ENCODE measurements around the gene NFATC2.
"Not testable (repeated sequence)": the region's sequence is repeated elsewhere in the genome, so short reads cannot be mapped to it uniquely, and the experiment has no call there.

NFATC2 gene

DNA sequence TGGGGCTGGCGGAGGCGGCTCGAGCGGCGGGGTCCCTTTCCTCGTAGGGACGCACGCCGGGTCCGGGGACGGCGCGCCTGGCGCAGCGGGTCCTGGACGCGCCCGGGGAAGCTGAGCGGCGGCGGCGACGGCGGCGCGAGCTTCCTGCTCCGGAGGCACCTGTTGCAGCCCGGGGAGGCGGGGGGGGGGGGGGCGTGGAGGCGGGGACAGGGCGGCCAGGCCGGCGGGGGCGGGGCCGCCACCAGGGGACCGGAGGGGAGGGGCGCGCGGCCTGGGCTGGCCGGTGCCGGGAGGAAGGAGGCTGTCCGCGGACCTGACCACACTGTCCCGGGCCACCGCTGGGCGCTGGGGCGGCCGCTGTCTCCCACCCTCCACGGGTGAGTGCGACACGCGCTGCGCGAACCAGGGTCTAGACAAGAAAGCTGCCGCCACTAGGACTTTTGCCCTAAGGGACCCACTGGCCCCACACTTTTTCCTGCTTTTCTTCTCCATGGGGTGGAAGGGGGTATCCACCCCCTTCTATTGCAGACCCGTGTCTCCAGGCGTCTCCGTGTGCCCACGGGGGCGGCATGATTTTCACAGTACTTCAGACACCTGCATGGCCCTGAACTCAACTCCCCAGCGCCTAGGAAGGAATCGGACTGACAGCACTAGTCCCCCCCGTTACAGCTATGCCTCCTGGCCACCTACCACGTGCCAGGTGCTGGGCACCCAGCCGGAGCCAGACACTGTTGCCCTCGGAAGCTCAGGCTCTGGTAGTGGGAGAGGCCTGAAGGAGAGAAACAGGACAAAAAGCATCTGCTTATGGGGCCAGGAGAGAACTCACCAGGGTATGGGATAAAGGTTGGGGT, at the start of gene NFATC2:
Gene NFATC2 (minus strand): TSS at position 149 of the 851 bp plus-strand sequence. CDS start 220 bp downstream, outside the sequence.
- no peak for DNase-seq

DNA sequence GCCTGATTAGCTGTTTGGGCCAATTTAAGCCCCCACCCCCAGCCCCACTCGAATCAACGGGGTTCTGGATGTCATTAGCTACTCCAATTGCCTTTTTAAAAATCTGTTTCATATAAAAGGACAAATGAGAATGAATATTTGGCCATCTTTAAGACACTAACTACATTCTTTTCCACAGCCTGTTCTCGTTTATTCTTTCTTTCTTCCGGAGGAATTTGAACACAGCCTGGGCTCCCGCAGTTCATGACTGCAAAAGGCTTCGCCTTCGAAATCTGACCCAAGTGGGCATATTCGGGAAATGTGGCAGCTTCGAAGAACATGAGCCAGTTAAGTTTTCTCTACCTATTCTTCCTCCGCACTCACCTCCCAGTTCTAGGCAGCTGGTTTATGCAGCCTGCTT, 49.4 kb upstream of the NFATC2 start:
- no peak for DNase-seq

GRCh38 chr20:51588762-51589161, 46.2 kb upstream of the NFATC2 start:
- no peak for DNase-seq

DNA sequence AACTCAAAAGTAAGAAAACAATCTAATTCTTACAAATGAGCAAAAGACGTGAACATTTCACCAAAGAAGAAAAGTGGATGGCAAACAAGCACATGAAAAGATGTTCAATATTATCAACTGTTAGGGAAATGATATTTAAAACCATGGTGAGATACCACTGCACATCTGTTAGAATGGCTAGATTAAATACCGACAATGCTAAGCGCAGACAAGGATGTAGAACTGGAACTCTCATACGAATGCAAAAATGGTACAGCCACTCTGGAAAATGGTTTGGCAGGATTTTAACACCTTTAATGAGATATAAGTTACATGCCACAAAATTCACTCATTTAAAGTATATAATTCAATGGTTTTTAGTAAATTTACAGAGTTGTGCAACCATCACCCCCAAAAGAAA, 44.6 kb upstream of the NFATC2 start:
- no peak for DNase-seq

DNA sequence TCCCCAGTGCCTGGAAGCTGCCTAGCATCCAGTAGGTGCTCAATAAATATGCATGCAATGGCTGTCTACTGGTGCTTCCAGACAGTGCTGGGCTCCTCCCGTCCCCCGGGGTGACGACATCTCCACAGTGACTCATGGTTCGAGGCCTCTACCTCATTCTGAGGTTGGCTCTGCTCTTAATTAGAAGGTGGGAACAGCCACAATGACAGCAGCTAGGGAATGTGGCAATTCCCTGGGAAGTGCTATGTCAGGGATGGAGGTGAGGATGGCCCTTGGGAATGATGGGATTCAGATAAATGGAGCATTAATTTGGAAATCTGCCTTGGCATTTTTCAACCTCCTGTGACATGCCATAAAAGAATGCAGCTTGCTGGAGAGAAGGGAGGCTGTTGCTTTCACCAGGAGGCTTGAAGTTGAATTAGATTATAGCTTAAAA, 43.5 kb upstream of the NFATC2 start:
- no peak for DNase-seq

DNA sequence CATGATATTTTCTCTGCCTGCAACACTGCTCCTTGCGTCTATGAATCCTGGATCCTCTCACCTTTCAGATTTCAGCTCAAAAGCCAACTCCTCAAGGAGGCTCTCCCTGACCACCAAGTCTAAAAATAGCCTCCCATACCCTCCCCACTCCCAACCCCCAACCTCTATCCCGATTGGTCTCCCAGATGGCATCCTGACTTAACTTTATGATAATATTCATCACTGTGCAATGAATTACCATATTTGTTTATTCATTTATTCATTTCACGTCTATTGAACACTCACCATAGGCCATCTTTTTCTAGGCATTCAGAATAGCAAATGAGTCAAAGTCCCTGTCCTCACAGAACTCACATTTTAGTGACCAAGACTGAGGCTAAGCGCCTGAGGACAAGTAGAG, 42.6 kb upstream of the NFATC2 start:
- DNase-seq = no peak

DNA sequence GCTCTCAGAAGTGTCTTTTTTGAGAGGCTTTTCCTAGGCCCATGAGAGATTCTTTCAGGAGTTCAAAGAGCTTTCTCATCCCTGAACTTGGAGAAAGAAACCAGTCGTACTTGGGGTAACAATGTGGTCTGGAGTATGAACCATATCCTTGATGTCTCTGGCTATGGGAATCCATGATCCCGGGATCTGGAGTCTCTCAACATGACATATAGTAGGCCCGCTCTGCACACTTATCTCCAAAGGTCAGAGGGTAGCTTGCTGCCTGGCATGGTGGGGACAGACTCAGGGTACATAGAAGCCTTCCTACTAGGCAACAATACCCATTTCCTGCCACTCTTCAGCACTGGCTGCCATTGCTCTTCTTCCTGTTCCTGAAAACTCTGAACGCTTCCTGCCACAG, 42.2 kb upstream of the NFATC2 start:
- DNase-seq = no peak

DNA sequence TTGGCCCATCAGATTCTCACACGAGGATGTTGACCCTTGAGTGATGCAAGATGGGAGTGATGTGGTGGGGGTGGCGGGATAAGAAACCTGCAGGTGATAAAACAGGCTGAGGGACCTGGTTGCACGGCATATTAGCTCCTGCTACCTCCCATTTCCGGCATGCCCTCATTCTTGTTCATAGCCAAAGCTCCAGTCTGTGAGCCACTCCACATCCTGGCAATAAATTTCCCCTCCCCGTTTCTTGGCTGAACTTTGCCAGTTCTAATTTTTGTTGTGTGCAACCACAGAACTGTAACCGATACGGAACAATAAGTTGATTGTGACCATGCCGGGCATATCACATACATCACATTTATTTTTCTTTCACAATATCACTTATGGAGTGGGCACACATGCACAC, 41.6 kb upstream of the NFATC2 start:
- DNase-seq = no peak

DNA sequence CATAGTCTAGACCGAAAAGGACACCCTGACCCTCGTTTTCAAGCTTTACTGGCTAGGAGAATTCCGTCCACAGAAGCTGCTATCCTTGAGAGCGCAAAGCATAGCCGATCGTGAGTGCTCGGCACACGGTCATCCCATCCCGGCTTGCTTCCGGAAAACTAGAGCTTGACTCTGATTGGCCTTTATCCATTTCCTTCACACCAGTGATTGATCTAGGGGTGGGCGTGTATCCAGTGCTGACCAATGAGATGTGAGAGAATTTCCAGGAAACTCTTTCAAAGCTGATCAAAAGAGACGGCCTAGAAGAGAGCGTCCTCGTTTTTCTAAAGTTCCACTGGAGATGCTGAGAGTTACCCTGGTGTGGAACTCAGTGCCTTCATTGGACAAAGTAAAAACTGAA, 41.0 kb upstream of the NFATC2 start:
- DNase-seq = no peak

DNA sequence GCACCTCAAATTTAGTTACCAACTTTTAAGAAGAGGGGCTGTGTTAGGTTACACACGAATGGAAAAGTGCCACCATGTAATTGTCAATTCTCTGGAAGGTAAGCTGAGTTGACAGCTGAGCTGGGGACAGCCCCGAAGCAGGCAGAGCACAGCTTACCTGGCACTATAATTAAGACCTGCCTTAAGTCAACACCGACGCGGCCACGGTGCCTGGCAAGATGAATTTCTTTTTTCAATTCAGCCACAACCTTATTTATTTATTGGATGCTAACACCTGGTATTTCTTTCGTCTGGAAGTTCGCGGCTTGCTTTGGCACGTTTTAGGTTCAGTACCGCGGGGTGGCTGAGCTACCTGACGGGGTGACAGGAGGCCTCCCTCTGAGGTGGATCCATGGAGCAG, 40.6 kb upstream of the NFATC2 start:
- DNase-seq = no peak

DNA sequence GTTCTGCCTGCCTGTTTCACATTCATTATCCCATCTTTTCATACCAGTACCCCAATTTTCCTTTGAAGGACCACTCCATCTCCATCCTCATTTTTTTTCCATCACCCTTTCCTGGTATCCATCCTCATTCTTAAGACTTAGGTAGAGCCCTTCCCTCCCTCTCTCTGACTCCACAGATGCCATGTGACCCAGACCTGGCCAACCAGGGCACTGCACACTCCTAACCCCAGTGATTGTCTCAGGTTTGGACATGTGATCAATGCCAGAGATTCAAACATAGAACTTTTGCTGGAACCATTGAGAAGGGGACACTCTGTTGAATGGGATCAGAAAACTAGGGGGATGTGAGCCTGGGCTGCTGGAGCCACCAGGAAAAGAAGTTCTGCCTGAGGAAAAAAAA, 39.1 kb upstream of the NFATC2 start:
- DNase-seq = no peak

- no peak for DNase-seq
These were observed 36.6 kb upstream of the NFATC2 start for GRCh38 chr20:51579137-51579536.

GRCh38 chr20:51578145-51578459, 35.6 kb upstream of the NFATC2 start:
- no peak for DNase-seq

GRCh38 chr20:51577432-51578144, 35.1 kb upstream of the NFATC2 start:
- DNase-seq = no peak

- no peak for DNase-seq
These were observed 33.0 kb upstream of the NFATC2 start for GRCh38 chr20:51575486-51575885.

- no peak for DNase-seq
These were observed 31.9 kb upstream of the NFATC2 start for GRCh38 chr20:51574248-51575033.

DNA sequence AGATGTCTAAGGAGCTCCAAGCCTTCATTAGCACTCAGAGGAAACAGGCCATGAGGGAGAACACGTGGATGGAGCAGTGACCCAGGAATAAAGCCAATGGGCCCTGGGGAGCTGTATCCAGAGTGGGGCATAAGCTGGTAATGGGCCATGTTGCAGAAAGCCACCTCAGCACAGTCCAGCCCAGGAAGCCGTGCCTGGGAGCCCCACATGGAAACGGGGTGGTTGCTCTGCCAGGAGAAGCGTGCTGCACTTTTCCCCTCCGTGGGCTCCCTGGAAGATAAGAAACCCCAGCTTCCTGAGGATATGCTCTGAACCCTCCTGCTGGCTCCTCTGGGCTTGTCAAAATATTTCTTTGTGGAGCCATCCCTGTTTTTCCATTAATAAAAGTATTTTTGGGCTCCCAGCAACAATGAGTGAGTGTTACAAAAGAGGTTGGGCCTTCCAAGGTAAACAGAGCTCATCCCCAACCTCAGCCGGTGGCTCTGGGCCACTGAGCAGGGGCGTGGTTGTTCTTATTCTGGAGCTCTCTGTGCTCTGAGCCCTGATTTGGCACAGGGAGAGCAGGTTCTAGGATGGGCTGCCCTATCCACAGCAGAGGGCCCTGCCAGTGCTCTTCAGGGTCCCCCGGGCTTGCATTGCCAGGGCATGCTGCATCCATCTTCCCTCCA, 31.2 kb upstream of the NFATC2 start:
- DNase-seq = no peak

GRCh38 chr20:51571460-51571794, 28.9 kb upstream of the NFATC2 start:
- no peak for DNase-seq

- no peak for DNase-seq
These were observed 28.4 kb upstream of the NFATC2 start for GRCh38 chr20:51570739-51571459.

GRCh38 chr20:51569815-51570738, 27.6 kb upstream of the NFATC2 start:
- DNase-seq = no peak

GRCh38 chr20:51568533-51568932, 26.0 kb upstream of the NFATC2 start:
- DNase-seq = not testable (repeated sequence)
